GM21576 (cell line): ENCODE results near the gene CRTC2.

Experiments
- ATAC-seq: cut with Tn5 transposase; IDR thresholded peaks from one replicate; pipeline ENCODE4 v1.9.1; 2021; ENCODE audit warnings: mild to moderate bottlenecking, moderate library complexity; ENCODE audit not compliant: unreplicated experiment

CRTC2 gene

GRCh38 chr1:153899509-153899908 is 58.9 kb downstream of the CRTC2 start:
- no peak for ATAC-seq
